GM19452 (cell line): ENCODE results near the gene NOP56.

Experiments used
- ATAC-seq: cut with Tn5 transposase; IDR thresholded peaks from one replicate; pipeline ENCODE4 v1.9.1; 2021; ENCODE audit not compliant: unreplicated experiment

Gene NOP56

DNA sequence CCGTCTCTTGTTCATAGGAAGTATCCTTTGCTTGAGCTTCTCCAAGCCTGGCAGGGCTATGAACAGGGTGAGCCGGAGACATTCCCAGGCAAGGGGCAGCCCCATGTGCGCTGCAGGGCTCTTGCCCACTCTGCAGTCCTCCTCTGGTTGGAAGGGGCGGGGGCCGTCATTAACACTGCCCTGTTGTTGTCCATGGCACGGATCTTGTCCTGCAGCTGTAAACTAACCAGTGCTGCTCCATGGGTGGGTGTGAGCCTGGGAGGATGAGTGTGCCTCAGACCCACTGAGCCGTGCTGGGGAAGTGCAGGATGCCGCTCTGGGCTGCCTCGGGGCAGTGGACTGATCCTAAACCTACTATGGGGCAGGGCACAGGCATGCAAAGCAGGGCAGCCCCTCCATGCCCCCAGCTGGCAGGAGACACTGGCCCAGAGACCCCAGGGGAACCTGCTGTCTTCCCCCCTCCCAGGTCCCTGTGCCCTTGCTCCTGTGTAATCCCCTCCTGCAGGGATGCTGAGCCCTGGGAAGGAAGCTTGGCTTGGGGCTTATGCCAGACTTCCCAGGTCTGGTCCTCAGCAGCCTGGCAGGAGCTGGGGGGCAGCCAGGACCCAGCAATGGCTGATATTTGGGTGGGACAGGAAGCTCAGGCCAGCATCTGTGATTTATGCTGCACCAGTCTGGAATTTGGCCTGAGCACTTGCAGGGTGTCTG is 48.6 kb downstream of the NOP56 start:
- no peak for ATAC-seq

DNA sequence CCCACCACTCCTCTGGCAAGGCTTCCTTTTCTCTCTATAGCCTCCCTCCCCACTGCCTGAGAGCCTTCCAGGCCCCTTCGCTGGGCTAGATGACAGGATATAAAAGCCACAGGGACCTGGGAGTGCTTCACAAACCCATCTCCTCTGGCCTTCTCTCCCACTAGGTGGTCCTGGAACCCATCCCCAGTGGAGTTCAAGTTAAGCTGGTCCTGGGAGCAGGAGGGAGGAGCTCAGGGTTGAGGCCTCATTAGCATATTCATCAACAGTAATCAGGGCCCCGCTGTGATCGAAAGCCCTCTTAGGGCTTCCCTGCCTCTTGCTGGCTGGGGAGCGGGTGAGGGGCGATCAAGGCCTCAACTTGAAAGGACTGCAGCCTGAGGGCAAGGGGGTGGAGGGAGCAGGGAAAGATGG is 49.2 kb downstream of the NOP56 start:
- no peak for ATAC-seq

DNA sequence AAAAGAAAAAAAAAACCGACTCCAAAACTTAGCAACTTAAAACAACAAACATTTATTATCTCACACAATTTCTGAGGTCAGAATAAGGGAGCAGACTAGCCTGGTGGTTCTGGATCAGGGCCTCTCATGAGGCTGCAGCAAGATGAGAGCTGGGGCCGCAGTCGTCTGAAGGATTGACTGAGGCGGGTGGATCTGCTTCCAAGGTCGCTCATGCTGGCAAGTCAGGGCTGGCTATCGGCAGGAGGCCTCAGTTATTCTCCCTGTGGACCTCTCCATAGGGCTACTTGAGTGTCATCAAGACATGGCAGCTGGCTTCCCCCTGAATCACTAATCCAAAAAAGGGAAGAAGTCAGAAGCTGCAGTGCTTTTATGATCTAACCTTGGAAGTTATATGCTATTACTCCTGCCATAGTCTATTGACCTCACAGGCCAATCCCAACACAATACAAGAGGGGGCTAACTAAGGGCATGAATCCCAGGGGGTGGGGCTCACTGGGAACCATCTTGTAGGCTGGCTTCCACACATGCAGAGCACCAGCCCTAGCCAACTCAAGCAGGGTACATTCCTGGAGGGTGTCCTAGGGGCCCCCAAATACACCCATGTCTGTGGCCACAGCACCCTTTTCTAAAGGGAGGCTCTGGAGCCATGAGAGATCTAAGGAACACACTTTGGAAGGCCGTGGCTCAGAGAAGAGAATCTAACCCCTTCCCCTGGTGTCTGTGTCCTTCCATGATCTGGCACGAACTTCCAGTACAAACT is 51.5 kb downstream of the NOP56 start:
- no peak for ATAC-seq

DNA sequence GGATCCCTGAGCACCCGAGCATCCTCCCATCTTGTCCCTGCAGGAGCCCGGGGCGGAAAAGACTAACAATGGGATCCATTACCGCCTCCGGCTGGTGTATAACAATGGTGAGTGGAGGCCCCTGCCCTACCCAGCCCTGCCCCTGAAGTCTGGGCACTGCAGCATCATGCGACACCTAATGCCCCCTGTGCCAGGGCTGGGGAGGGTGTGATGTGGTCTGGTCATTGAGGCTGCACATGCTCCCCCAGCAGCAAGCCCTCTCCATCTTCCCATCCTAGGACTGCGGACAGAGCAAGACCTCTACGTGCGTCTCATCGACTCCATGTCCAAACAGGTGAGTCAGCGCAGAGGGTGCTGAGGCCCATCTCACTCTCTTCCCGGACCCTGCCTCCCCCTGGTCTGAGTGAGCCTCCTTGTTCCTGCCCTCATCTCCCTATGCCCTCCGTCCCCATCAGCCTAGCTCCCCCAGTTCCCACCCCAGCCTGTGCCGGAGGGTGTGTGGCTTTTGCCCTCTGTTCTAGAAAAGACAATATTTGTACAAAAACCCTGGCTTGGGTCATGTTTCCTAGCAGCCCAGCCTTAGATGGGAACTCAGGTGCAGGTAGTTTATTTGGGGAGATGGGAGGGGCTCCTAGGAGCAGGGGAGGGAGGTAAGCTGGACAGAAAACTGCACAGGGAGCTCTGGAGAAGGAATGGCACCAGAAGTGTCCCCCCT is 53.7 kb downstream of the NOP56 start:
- ATAC-seq = no peak

DNA sequence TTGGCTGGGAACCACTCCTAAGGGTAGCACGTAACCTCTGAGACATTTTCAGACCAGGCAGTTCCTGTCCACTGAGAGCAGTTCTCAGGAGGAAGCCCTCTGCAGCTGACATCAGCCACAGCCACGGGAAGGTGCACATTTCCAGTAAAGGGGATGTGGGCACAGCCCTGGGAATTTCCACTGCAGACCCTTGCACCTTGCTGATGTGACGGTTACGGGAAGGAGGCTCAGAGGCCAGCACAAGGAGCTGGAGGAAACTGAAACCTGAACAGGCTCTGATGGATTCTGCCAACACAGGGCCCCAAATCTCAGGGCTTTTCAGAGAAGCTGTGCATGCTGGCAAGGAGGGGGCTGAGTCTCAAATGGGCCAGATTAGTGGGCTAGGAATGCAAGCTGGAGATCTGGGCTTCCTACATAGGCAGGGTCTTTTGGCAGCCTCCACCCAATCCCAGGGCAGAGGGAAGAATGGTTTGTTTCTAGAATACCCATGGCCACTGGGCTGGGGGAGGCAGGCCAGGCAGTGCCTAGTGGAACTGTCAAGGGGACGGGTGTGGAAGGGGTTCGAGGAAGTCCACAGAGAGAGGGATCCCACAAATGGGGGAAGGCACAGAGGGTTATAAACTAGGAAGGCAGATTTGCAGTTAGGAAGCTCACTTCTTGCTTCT is 54.4 kb downstream of the NOP56 start:
- ATAC-seq = no peak

DNA sequence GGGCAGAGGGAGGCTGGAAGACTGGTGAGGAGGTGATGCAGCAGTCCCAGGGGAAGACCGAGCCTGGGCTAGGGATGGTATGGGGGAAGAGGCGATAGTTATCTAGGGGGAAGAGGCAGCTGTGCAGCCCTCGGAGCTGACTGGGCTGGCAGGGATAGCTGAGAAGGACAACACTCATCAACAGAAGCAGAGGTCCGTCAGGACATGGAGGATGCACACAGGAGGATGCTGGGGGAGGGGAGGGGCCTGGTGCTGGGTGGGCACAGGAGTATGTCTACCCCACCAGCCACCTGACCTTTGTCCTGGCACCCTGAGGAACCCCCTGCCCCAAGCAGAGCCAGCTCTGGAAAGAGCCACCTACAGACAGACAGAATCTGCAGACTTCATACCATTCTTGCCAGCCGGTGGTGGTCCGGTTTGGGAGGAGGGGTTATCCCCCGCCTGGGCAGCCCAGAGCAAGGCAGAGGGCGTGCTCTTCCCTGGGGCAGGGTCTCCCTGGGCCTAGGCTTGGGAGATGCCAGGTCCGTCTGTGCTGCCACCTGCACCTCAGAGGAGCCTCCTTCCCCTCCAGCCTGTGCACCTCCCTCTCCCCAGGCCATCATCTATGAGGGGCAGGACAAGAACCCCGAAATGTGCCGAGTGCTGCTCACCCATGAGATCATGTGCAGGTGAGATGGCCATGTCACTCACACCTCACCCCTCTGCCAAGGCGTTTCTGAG is 55.1 kb downstream of the NOP56 start:
- ATAC-seq = no peak
